HG03039 (cell line): ENCODE results near the gene SLC6A17.
A peak's percentile ranks its signal among the peaks of the same experiment; 100 is the strongest.

Source experiments
- ATAC-seq: cut with Tn5 transposase; IDR thresholded peaks from one replicate; pipeline ENCODE4 v1.9.1; 2021; ENCODE audit warnings: mild to moderate bottlenecking, moderate library complexity; ENCODE audit not compliant: unreplicated experiment

Gene SLC6A17

GRCh38 chr1:110239441-110240430 is 89.4 kb downstream of the SLC6A17 start:
- ATAC-seq = no peak

- no peak for ATAC-seq
These were observed 90.3 kb downstream of the SLC6A17 start for GRCh38 chr1:110240476-110241210.

- no peak for ATAC-seq
These were observed 91.2 kb downstream of the SLC6A17 start for GRCh38 chr1:110241516-110241915.

GRCh38 chr1:110242062-110242461 is 91.8 kb downstream of the SLC6A17 start:
- no peak for ATAC-seq

- ATAC-seq = no peak
These were observed 92.4 kb downstream of the SLC6A17 start for GRCh38 chr1:110242731-110243130.

- no peak for ATAC-seq
These were observed 92.9 kb downstream of the SLC6A17 start for GRCh38 chr1:110243146-110243545.

GRCh38 chr1:110243574-110243973 is 93.3 kb downstream of the SLC6A17 start:
- peak; percentile 71 for ATAC-seq

GRCh38 chr1:110245876-110246620 is 95.8 kb downstream of the SLC6A17 start:
- ATAC-seq = no peak

- no peak for ATAC-seq
These were observed 98.5 kb downstream of the SLC6A17 start for GRCh38 chr1:110248746-110249145.

- ATAC-seq = no peak
These were observed 99.0 kb downstream of the SLC6A17 start for GRCh38 chr1:110249256-110249655.

- ATAC-seq = no peak
These were observed 99.7 kb downstream of the SLC6A17 start for GRCh38 chr1:110250008-110250407.

GRCh38 chr1:110250749-110251148 is 100.5 kb downstream of the SLC6A17 start:
- ATAC-seq = no peak
